ENCODE data around the gene SENP3. TPM values are rescaled to one million over a fixed set of nuclear protein-coding genes. Genes with fewer than 3 reads are reported as not detected.

Gene SENP3
- total RNA-seq, 2 experiments from 2014 or later, result 77.6 to 100 TPM

GRCh38 chr17:7556627-7557026 is 5.1 kb upstream of the SENP3 start:
- ChIA-PET POLR2A (interaction anchor here (1.0 kb wide), 1 partner anchor 69 kb away, joined by 3 read pairs; no protein-coding TSS in a partner anchor), CTCF (ENCODE audit: unreplicated experiment) (interaction anchor here (0.7 kb wide), 1 partner anchor 318 kb away, joined by 4 read pairs; the partner anchor contains the start of gene PHF23)
- Histone ChIP-seq H3K4me2 (ENCODE audit: low read length) (no peak overlapping the region), H3K9me2 (ENCODE audit: insufficient read depth, low read length) (no peaks in the 10 kb centered on the region), H3K27ac (ENCODE audit: low read depth, low read length, poor library complexity, severe bottlenecking) (no peak overlapping the region), H4K20me1 (ENCODE audit: insufficient read depth, low read length) (no peaks in the 10 kb centered on the region), H3K9me3 (ENCODE audit: low read length) (no peaks in the 10 kb centered on the region), H3K36me3 (ENCODE audit: insufficient read depth, low read length) (no peaks in the 10 kb centered on the region), H3K4me3 (ENCODE audit: low read depth, low read length, poor library complexity, severe bottlenecking) (no peak overlapping the region), H3K79me2 (ENCODE audit: insufficient read depth, low read depth, low read length) (no peaks in the 10 kb centered on the region; the same call in 1 of the 2 replicates), H2AFZ (ENCODE audit: low read length) (no peak overlapping the region), H3K4me1 (ENCODE audit: insufficient read depth, low read length, poor library complexity, severe bottlenecking) (peaks cover 41% of the 10 kb centered on the region)
- TF ChIP-seq CTCF (conservative IDR thresholded peaks at IDR 0.05; ENCODE audit: low read length) (no peak), EZH2phosphoT487 (IDR thresholded peaks at IDR 0.05; ENCODE audit: borderline replicate concordance, low read depth, low read length) (no peak)
- no peak for DNase-seq (ENCODE audit: low spot score)
- intact Hi-C loops (cut with micrococcal nuclease; ENCODE audit: unreplicated experiment), result no loop called here
- no TSS peak for BruUV-seq (replicated peaks)

- DNase-seq (ENCODE audit: low spot score), result no peak
- BruUV-seq (replicated peaks), result no TSS peak
- Histone ChIP-seq H3K9me3 (ENCODE audit: low read length) (no peaks in the 10 kb centered on the region), H2AFZ (ENCODE audit: low read length) (no peak overlapping the region), H3K9me2 (ENCODE audit: insufficient read depth, low read length) (no peaks in the 10 kb centered on the region), H3K4me1 (ENCODE audit: insufficient read depth, low read length, poor library complexity, severe bottlenecking) (peaks cover 41% of the 10 kb centered on the region), H4K20me1 (ENCODE audit: insufficient read depth, low read length) (no peaks in the 10 kb centered on the region), H3K36me3 (ENCODE audit: insufficient read depth, low read length) (no peaks in the 10 kb centered on the region), H3K4me2 (ENCODE audit: low read length) (no peak overlapping the region), H3K79me2 (ENCODE audit: insufficient read depth, low read depth, low read length) (peaks cover 4% of the 10 kb centered on the region; the same call in 1 of the 2 replicates), H3K4me3 (ENCODE audit: low read depth, low read length, poor library complexity, severe bottlenecking) (no peak overlapping the region), H3K27ac (ENCODE audit: low read depth, low read length, poor library complexity, severe bottlenecking) (no peak overlapping the region)
- no peak for TF ChIP-seq CTCF (conservative IDR thresholded peaks at IDR 0.05; ENCODE audit: low read length)
- no peak for TF ChIP-seq EZH2phosphoT487 (IDR thresholded peaks at IDR 0.05; ENCODE audit: borderline replicate concordance, low read depth, low read length)
- POLR2A ChIA-PET, result interaction anchor here (1.0 kb wide), 1 partner anchor 69 kb away, joined by 3 read pairs; no protein-coding TSS in a partner anchor
- intact Hi-C loops (cut with micrococcal nuclease; ENCODE audit: unreplicated experiment), result no loop called here
- CTCF ChIA-PET (ENCODE audit: unreplicated experiment), result interaction anchor here (0.7 kb wide), 1 partner anchor 318 kb away, joined by 4 read pairs; the partner anchor contains the start of gene PHF23
Measured at GRCh38 chr17:7557147-7557764, 4.5 kb upstream of the SENP3 start.
